Measurements from ENCODE around the gene SLC25A40.
A peak's percentile ranks its signal among the peaks of the same experiment; 100 is the strongest.
"Not testable (repeated sequence)": the region's sequence is repeated elsewhere in the genome, so short reads cannot be mapped to it uniquely, and the experiment has no call there.

The SLC25A40 gene, protein sequence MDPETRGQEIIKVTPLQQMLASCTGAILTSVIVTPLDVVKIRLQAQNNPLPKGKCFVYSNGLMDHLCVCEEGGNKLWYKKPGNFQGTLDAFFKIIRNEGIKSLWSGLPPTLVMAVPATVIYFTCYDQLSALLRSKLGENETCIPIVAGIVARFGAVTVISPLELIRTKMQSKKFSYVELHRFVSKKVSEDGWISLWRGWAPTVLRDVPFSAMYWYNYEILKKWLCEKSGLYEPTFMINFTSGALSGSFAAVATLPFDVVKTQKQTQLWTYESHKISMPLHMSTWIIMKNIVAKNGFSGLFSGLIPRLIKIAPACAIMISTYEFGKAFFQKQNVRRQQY

DNA sequence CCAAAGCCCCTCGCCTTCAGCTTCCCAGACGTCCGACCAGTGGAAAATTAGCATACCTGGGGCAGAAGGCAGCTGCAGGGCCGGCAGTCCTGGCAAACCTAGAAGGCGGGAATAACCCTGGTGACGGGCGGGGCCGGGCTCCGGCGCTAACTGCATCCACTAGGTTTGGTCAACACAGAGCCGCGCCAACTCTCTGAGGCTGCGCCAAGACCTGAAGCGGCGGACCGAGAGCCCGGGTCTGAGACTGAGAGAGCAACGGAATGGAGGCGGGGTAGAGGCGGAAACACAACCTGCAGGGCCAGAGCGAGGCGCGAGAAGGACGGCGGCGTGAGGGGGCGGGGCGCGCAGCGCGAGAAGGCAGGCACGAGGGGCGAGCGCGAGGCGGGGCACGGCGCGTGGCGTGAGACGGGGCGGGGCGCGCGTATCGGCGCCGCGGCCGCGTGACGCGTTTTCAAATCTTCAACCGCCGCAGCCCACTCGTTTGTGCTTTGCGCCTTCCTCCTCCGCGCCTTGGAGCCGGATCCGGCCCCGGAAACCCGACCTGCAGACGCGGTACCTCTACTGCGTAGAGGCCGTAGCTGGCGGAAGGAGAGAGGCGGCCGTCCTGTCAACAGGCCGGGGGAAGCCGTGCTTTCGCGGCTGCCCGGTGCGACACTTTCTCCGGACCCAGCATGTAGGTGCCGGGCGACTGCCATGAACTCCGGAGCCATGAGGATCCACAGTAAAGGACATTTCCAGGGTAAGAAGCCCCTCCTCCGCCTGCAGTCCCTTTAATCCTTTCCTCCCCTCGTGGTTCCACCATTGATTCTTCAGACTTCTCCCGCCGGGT, at the start of gene SLC25A40, which contains the start of gene DBF4:
SLC25A40 (minus strand) TSS at position 321 of the 829 bp plus-strand sequence. CDS start 17,633 bp downstream, outside the sequence.
DBF4 (plus strand) TSS at position 454 of the 829 bp plus-strand sequence; CDS start at position 694, 240 bp downstream.
- peak; percentile 92 for DNase-seq (ENCODE audit: low spot score)

DNA sequence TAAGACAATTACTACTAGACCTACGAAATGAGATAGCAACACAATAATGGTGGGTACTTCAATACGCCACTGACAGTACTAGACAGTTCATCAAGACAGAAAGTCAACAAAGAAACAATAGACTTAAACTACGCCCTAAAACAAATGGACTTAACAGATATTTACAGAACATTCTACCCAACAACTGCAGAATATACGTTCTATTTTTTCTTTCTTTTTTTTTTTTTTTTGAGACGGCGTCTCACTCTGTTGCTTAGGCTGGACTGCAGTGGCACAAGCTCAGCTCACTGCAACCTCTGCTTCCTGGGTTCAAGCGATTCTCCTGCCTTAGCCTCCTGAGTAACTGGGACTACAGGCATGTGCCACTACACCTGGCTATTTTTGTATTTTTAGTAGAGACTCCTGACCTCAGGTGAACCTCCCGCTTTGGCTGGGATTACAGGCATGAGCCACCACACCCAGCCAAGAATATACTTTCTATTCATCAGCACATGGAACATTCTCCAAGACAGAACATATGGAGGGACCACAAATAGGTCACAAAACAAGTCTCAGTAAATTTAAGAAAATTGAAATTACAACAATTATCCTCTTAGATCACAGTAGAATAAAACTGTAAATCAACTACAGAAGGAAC, 46.7 kb upstream of the SLC25A40 start:
- not testable (repeated sequence) for DNase-seq (ENCODE audit: low spot score)

DNA sequence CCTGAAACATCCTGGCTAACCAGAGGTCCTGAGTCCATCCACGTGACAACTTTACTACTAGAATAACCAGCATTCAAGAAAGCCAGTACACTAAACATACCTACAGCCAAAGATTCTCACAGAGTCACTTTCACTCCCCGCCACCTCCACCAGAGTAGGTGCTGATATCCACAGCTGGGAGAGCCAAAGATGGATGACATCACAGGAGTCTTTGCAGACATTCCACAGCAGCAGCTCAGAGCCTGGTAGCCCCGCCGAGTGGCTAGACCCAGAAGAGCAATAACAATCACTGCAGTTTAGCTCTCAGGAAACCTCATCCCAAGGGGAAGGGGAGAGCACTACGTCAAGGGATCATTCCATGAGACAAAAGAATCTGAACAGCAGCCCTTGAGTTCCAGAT, 44.4 kb upstream of the SLC25A40 start:
- DNase-seq (ENCODE audit: low spot score): no peak

DNA sequence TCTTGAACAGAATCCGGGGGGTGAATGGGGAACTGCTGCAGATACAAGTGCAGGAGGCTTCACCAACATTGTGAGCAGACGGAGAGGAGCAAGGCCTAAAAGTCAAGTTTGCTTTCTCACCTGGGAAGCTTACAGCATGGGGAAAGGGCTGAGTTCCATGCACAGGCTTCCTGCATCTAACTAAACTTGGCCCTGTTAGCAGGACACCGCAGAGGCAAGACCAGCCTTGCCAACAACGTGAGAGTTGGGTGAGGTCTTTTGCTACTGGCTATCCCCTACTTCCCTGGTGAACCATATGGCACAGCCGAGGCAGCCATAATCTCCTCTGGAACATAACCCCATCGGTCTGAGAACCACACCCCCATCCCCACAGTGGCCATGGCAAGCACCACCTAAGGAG, 43.7 kb upstream of the SLC25A40 start:
- no peak for DNase-seq (ENCODE audit: low spot score)

DNA sequence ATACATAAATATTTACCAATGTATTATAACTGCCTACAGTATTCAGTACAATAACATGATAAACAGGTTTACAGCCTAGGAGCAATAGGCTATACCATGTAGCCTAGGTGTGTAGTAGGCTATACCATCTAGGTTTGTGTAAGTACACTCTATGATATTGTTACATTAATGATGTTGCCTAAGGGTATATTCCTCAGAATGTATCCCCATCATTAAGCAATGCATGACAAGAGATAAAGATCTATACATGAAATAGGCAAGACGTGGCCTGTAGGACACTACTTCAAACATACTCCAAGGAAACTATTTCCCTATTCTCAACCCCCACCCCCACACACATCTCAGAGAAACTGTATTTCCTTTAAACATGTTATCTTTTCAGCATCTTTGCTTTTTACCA, 42.6 kb upstream of the SLC25A40 start:
- DNase-seq (ENCODE audit: low spot score): no peak

DNA sequence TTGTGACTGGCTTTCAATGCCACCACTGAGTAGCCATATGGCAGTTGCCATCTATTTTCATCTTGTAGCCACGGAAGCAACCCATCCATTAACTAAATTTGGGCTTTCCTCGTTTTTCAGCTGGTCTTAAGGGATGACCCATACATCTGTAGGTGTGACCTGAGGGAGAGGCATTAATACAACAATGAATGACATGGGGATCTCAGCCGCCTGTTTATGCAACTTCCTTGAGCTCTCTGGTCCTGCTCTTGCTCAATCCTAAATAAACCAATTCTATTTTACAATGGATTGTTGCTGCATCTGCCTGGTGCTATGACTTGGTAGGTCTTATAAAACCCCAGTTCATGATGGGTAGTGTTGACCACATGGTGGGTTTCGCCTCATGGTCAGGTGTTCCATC, 36.0 kb upstream of the SLC25A40 start:
- DNase-seq (ENCODE audit: low spot score): no peak

DNA sequence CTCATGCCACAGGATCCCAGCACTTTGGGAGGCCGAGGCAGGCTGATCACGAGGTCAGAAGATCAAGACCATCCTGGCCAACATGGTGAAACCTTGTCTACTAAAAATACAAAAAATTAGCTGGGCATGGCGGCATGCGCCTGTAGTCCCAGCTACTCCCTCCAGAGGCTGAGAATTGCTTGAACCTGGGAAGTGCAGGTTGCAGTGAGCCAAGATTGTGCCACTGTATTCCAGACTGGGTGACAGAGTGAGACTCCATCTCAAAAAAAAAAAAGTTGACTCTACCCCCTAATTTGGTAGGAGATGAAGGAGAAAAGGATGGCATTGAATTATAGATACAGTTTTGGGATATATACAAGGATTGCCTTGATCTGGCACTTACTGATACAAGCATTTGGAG, 32.7 kb upstream of the SLC25A40 start:
- DNase-seq (ENCODE audit: low spot score): not testable (repeated sequence)

DNA sequence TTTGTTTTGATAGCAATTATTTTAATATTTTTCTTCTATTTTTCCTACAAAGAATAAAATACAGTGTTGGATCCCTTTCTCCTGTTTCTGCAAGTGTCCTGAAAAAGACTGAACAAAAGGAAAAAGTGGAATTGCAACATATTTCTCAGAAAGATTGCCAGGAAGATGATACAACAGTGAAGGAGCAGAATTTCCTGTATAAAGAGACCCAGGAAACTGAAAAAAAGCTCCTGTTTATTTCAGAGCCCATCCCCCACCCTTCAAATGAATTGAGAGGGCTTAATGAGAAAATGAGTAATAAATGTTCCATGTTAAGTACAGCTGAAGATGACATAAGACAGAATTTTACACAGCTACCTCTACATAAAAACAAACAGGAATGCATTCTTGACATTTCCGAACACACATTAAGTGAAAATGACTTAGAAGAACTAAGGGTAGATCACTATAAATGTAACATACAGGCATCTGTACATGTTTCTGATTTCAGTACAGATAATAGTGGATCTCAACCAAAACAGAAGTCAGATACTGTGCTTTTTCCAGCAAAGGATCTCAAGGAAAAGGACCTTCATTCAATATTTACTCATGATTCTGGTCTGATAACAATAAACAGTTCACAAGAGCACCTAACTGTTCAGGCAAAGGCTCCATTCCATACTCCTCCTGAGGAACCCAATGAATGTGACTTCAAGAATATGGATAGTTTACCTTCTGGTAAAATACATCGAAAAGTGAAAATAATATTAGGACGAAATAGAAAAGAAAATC, 31.2 kb upstream of the SLC25A40 start:
- not testable (repeated sequence) for DNase-seq (ENCODE audit: low spot score)

DNA sequence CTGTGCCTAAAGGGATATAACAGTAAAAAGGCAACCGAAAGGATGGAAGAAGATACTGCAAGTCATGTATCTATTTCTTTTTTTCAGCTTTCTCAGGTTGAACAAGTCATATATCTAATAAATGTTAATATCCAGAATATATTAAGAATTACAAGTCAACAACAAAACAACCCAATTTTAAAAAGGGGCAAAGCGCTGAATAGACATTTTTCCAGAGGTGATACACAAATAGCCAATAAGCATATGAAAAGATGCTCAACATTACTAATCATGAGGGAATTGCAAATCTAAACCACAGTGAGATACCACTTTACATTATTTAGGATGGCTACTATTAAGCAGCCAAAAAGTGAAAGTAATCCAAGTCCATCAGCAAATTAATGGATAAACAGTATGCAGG, 23.1 kb upstream of the SLC25A40 start:
- no peak for DNase-seq (ENCODE audit: low spot score)

DNA sequence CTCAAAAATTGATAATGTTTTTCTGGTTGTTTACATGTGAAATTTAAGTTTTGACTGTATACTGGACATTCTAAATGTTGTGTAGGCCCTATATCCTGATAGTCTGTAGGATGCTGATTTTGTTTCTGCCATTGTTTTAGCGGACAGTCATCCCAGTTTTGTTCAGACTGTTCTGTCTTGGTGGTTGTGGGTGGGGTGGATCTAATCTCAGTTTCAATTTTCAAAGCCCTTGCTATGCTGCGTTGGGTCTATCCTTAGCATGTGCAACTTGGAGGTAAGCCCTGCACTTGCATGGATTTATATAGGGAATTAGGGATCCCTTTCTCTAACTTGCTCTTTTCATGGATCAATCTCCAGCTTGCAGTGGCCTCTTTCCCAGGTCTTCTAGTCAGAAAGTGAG, 19.2 kb upstream of the SLC25A40 start:
- no peak for DNase-seq (ENCODE audit: low spot score)

DNA sequence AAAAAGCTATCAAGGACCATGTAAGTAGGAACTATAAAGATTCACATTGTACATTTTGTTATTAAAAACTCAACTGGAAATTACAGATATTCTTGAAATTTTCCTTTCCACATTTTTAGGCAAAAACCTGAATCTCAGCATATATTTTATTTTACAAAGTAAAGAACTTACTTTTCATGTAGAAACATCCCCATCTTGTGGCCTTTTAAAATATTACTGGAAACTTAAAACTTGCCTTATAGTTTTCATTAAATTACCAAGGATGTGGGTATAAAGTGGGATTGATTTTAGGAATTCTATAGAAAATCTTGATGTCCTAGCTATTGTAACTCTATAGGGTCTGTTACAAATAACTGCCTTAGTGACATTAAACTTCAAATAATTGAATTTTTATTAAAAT, 10.7 kb upstream of the SLC25A40 start:
- DNase-seq (ENCODE audit: low spot score): peak; percentile 5

DNA sequence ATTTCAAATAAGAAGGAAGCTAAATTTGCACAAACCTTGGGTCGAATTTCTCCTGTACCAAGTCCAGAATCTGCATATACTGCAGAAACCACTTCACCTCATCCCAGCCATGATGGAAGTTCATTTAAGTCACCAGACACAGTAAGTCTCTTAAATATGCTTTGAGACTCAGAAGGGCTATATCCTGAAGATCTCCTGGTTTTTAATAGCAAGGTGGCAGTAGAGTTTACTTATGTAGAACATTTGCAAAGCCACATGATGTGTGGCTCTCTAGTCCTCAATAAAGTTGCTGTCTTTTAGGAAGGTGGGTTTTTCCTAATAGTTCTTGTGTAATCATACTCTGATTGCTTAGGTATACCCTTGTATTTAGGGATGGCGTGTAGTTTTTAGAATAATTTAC, 8.9 kb upstream of the SLC25A40 start:
- DNase-seq (ENCODE audit: low spot score): no peak

DNA sequence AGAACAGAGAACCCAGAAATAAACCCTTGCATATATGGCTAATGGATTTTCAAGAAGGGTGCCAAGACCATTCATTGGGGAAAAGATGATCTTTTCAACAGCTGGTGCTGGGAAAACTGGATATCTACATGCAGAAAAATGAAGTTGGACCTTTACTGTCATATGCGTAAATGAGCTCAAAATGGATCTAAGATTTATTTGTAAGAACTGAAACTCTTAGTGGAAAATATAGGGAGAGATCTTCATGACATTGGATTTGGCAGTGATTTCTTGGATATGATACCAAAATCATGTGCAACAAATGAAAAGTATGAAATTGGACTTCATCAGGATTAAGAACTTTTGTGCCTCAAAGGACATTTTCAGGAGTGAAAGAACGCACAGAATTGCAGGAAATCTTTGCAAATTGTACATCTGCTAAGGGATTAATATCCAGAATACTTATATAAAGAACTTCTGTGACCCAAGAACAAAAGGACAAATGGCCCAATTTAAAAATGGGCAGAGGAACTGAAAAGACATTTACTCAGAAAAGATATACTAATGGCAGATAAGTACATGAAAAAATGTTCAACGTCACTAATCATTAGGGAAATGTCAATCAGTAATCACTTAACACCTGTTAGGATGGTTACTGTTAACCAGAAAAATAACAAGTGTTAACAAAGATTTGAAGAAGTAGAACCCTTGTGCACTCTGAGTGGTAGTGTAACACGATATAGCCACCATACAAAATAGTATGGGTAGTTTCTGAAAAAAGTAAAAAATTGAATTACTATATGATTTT, 6.2 kb upstream of the SLC25A40 start:
- no peak for DNase-seq (ENCODE audit: low spot score)

DNA sequence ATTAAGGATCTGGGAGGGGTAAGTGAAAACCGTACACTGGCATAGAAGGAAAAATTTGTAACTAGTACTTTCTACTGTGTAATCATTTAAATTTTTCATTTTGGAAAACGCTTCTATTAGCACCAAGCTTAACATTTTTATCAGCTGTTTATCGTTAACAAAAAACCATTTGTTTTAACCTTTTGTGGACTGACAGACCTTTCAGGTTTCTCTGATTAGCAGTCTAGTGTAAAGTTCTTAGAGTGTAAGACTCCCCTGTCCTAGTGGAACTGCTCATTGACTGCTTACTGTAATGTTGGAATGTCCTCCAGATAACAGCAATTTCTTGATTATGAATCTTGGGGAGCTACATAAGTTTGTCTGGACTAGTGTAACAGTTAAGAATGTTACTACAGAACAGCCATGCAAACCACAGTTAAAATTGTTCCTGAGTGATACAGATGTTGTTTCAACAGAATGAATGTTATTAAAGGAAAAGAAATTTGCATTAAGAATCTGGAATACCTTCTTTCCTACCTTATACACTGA, 2.1 kb upstream of the SLC25A40 start:
- no peak for DNase-seq (ENCODE audit: low spot score)

DNA sequence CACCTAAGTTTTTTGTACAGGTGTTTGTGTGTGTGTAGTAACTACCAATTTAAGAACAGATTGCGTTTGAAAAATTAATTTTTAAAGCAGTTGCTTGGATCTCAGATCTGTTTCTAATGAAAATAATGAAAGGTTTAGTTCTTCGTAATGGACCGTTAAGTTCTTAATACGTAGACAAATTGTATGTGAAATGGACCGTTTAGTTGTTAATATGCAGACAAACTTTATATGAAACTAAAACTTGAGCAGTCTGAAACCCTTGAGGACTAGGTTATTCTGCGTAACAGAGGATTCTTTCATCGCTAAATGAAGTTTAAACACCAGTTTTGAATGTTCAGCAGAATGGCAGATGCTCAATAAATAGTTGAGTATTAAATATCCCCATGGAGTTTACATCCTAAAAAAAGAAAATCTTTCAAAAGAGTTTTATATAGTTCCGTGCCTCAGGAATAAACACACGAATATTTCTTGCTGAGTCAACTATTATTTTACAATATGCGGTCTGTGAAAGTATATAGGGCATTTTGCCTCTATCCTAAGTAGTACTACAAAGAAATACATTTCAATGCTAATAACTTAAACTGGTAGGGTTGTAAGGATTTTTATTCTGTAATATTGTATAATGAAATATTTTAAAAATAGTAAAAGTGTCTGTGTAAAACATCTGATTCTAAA, 1.3 kb upstream of the SLC25A40 start:
- DNase-seq (ENCODE audit: low spot score): no peak

DNA sequence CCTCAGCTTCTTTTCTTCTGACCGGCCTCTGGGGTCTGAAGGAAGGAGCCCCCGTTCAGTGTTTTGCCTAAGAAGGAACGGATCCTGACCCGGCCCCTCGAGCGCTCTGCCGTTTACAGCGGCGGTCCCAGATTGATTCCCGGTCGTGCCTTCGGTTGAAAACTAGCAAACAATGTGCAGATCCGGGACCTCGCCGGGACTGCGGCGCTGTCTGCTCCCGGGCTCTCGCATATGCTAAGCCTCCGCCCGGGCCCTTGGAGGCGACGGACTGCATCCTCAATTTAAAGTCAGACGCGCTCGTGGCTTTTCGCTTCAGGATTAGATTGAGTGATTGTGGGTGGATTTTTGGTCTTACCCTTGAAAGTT, 692 bp upstream of the SLC25A40 start:
- peak; percentile 47 for DNase-seq (ENCODE audit: low spot score)

DNA sequence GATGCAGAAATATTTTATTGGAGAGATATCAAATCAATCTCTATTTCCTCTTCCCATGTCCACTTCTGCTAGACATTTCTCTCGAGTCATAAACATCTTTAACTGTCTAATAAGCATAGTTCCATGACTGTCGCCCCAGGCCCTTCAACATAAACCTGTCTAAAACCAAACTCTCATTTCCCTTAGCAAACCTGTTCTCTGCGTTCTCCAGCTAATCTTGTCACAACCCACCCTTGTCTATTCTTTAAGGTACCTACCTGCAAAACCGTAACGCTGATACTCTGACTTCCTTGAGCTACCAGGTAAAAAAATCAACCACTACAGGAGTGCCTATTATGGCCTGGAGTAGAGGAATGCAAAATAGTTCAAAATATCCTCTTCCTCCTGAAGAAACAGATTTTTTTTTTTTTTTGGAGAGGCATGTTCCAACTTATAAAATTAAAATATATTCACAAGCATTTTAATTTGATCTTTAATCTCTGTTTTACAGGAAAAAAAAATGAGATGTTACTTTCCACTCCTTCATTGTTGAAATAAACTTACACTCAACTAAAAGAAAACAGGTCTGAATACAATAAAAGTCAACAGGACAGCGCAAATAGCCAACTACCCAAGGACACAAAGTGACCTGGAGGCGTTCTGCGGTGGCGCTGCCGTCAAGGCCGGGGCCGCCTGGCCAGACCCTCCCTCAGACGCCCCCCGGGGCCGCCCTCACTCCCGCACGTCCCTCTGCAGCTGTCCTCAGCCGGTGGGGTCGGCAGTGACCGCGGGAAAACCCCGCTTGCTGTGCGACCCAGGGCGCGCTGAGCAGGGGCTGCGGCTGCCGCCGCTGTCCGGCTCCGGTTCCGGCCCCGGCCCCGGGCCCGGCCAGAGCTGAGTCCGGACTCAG, 765 bp downstream of the SLC25A40 start:
- DNase-seq (ENCODE audit: low spot score): peak; percentile 24

DNA sequence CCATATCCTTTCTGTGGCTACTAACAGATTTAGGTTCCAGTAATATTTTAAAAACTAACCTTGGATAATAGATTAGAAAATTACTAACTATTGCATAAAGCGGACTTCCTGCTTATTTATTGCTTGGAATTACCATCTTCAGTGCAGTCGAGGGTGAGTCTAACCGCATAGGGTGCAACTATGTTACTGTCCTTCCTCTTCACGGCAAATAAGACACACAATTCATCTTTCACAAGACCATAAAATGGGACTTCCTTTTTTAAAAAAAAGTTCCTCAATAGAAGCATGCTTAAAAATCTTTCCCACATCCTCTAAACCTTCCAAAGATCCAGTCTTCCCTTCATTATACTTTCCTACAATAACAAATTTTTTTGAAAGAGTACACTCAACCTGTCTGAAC, 2.1 kb downstream of the SLC25A40 start:
- DNase-seq (ENCODE audit: low spot score): peak; percentile 9

DNA sequence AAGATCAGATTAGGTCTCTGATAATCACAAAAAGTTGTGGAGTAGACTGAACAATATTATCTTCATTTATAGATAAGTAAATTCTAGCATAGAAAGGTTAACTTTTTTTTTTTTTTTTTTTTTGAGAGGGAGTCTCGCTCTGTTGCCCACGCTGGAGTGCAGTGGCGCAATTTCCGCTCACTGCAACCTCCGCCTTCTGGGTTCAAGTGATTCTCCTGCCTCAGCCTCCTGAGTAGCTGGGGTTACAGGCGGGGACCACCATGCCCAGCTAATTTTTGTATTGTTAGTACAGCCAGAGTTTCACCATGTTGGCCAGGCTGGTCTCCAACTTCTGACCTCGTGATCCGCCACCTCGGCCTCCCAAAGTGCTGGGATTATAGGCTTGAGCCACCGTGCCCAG, 2.8 kb downstream of the SLC25A40 start:
- DNase-seq (ENCODE audit: low spot score): not testable (repeated sequence)

All from germinal center (tissue), 1 donor.